Measurements from ENCODE around the gene PLPPR1. TPM values are rescaled to one million over a fixed set of nuclear protein-coding genes. Genes with fewer than 3 reads are reported as not detected.

PLPPR1 gene
- total and polyA plus RNA-seq, 2 of the 13 experiments (the other 11 are each of a cell fraction or from before 2014, with no cell fraction given): 16.0 to 84.7 TPM

DNA sequence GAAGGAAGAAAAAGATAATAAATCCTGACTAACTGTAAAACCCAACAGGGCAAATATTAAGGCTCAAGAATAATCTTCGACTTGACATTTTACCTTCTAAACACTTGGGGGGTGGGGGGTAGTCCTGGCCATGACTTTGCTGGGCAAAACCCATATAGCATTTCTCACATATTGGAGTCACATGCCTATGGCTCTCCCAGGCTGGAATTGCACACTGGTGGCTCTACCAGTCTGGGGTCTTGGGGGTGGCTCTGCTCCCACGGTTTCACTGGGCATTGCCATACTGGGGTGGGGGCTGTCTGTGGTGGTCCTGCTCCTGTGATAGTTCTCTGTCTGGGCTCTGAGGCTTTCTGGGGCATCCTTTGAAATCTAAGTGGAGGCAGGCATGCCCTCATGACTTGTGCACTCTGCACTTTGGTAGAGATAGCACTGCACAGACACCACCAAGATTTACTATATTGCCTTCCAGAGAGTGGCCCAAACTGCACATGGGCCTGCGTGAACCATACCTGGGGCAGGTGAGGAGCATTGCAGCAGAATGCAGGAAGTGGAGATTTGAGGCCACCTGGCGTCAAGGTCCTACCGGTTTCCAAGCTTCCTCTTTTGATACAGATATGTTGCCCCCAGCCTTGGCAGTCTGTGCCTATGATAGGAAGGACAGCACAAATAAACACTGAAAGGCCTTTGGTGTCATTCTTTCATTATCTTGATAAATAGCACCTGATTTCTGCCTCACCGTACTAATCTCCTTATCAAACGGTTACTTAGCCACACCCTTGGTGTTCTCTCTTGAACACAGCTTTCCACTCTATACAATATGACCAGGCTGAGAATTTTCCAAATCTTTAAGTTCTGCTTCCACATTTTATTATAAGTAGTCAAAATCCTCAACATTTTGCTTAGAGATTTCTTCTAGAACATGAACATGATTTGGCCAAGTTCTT, 326.5 kb downstream of the PLPPR1 start (continued):
- peak; percentile 49; the same call in 1 of the 2 replicates for TF ChIP-seq ZFP91 (CRISPR knock-in tag; IDR thresholded peaks at IDR 0.05; ENCODE audit: borderline replicate concordance)
- TF ChIP-seq ZNF777 (CRISPR knock-in tag; IDR thresholded peaks at IDR 0.05): no peak
- TF ChIP-seq TFDP2 (CRISPR knock-in tag; IDR thresholded peaks at IDR 0.05): peak; percentile 8; the same call in 1 of the 2 replicates
- no peak for TF ChIP-seq ZNF460 (CRISPR knock-in tag; IDR thresholded peaks at IDR 0.05; ENCODE audit: borderline replicate concordance)
- TF ChIP-seq ZNF280D (CRISPR knock-in tag; IDR thresholded peaks at IDR 0.05): peak; percentile 53; the same call in 1 of the 2 replicates
- no peak for TF ChIP-seq ZBTB10 (CRISPR knock-in tag; IDR thresholded peaks at IDR 0.05; ENCODE audit: borderline replicate concordance)
- no peak for TF ChIP-seq NKX3-1 (CRISPR knock-in tag; IDR thresholded peaks at IDR 0.05)
- no peak for TF ChIP-seq AGO1 (IDR thresholded peaks at IDR 0.05; ENCODE audit: low read depth, low read length, poor library complexity, severe bottlenecking)
- no peak for TF ChIP-seq ZNF280B (CRISPR knock-in tag; IDR thresholded peaks at IDR 0.05; ENCODE audit: borderline replicate concordance)
- no peak; the same call in 1 of the 2 replicates for TF ChIP-seq SMAD1 (CRISPR knock-in tag; IDR thresholded peaks at IDR 0.05; ENCODE audit: borderline replicate concordance, low read depth)
- no peak for TF ChIP-seq MYNN (CRISPR knock-in tag; IDR thresholded peaks at IDR 0.05; ENCODE audit: low read depth)
- TF ChIP-seq BCL6 (CRISPR knock-in tag; IDR thresholded peaks at IDR 0.05): no peak
- TF ChIP-seq KDM4B (CRISPR knock-in tag; IDR thresholded peaks at IDR 0.05): 0 out of 2 replicates have a peak, but pooled peaks have one; percentile 42
